ENCODE measurements around the gene RNF144A.

RNF144A gene

DNA sequence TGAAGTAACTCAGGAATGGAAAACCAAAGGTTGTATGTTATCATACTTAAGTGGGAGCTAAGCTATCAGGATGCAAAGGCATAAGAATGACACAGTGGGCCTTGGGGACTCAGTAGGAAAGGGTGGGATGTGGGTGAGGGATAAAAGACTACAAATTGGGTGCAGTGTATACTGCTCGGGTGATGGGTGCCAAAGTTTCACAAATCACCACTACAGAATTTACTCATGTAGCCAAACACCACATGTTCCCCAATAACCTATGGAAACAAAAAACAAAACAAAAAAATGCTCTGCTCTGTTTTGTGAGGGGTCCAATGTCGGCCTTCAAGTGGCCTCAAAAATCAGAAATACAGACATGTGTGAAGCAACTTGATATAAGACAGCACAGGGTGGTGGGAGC lies 8.9 kb upstream of the RNF144A start:
- H3K9me3 ChIP-seq (ENCODE audit: insufficient read depth, low read length) = no peaks in the 10 kb centered on the region
- no peak overlapping the region for H3K4me3 ChIP-seq (ENCODE audit: insufficient read length, low read depth)
- no peak for TF ChIP-seq ZNF274 (IDR thresholded peaks at IDR 0.05; ENCODE audit: low read depth, low read length)
- TF ChIP-seq YY1 (IDR thresholded peaks at IDR 0.05; ENCODE audit: insufficient read depth, insufficient read length) = no peak
- TF ChIP-seq SUZ12 (IDR thresholded peaks at IDR 0.05; ENCODE audit: extremely low read depth, insufficient read depth, insufficient read length) = no peak
- no peaks in the 10 kb centered on the region for H3K36me3 ChIP-seq (ENCODE audit: insufficient read depth, insufficient read length, low read length)
- no peaks in the 10 kb centered on the region for H3K27me3 ChIP-seq (ENCODE audit: insufficient read depth, insufficient read length)
- DNase-seq (ENCODE audit: low read depth, low spot score) = no peak
- no peaks in the 10 kb centered on the region for H3K4me1 ChIP-seq (ENCODE audit: insufficient read depth, insufficient read length)
- no peak overlapping the region for H3K9ac ChIP-seq (ENCODE audit: insufficient read length, low read depth)

DNA sequence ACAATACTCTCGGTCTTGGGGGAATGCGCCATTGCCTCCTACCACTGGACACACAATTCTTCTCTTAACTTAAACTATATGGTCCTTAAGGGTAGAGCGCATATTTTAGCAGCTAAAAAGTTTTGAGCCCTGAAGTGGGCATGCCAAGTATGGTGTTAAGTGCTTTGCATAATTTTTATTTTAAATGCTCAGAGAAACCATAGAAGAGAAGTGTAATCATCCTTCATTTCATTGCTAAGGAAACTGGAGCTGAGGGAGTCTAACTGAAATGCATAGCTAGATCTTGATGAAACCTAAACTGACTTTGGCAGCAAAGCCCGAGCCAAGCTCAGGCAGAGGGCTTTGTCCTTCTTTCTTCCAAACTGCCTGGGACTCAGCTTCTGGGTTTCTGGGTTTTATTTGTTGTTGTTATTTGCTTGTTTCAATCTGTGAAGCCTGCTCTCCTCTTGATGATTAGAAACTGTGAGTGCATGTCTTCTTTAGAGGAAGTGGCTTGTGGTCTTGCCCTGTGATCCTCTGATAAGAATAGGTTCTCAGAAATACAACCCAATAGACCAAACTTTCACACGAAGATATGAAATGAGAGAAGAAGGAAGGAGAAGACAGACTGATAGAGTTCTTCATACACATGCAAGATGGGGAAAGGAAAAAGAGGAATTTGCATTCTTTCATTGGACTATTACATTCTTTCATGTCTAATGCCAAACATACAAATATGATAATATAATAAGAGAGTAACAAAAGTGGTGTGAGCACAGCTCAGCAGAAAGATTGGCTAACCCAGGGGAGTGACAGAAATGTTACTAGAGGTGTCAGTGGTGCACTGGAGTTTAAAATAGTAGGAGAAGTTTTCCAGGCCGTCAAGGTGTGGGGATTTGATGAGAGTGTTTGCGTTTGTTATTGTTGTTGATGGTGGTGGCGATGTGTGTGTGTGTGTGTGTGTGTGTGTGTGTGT lies 7.5 kb upstream of the RNF144A start:
- TF ChIP-seq YY1 (IDR thresholded peaks at IDR 0.05; ENCODE audit: insufficient read depth, insufficient read length) = no peak
- H3K9ac ChIP-seq (ENCODE audit: insufficient read length, low read depth) = no peak overlapping the region

DNA sequence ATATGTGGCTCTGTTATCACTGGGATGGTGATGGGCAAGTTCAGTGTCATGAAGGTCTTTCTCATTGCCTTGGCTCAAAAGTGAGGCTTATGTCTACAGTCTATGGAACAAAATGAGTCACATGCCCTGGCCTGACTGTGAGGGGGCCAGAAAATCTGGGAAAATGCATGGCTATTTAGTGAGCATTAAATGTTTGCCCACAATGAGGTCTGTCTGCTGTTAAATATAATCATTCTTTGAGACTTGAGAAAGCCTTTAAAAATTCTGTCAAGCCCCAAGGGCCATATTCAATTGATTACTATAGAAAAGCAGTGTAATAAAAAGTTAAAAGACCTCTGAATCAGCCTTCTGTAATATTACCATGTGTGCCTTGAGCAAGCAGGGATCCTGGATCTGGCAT lies 5.5 kb upstream of the RNF144A start:
- H3K9me3 ChIP-seq (ENCODE audit: insufficient read depth, low read length) = no peaks in the 10 kb centered on the region
- H3K36me3 ChIP-seq (ENCODE audit: insufficient read depth, insufficient read length, low read length) = no peaks in the 10 kb centered on the region
- TF ChIP-seq SUZ12 (IDR thresholded peaks at IDR 0.05; ENCODE audit: extremely low read depth, insufficient read depth, insufficient read length) (no peak), YY1 (IDR thresholded peaks at IDR 0.05; ENCODE audit: insufficient read depth, insufficient read length) (no peak), ZNF274 (IDR thresholded peaks at IDR 0.05; ENCODE audit: low read depth, low read length) (no peak)
- no peaks in the 10 kb centered on the region for H3K27me3 ChIP-seq (ENCODE audit: insufficient read depth, insufficient read length)
- H3K9ac ChIP-seq (ENCODE audit: insufficient read length, low read depth) = no peak overlapping the region
- no peak overlapping the region for H3K4me3 ChIP-seq (ENCODE audit: insufficient read length, low read depth)
- DNase-seq (ENCODE audit: low read depth, low spot score) = no peak
- peaks cover 3% of the 10 kb centered on the region for H3K4me1 ChIP-seq (ENCODE audit: insufficient read depth, insufficient read length)

More for the DNA sequence above, 7.5 kb upstream of the RNF144A start:
- no peaks in the 10 kb centered on the region for H3K4me1 ChIP-seq (ENCODE audit: insufficient read depth, insufficient read length)
- H3K9me3 ChIP-seq (ENCODE audit: insufficient read depth, low read length) = no peaks in the 10 kb centered on the region
- H3K36me3 ChIP-seq (ENCODE audit: insufficient read depth, insufficient read length, low read length) = no peaks in the 10 kb centered on the region
- H3K27me3 ChIP-seq (ENCODE audit: insufficient read depth, insufficient read length) = no peaks in the 10 kb centered on the region
- DNase-seq (ENCODE audit: low read depth, low spot score) = no peak
- H3K4me3 ChIP-seq (ENCODE audit: insufficient read length, low read depth) = no peak overlapping the region

DNA sequence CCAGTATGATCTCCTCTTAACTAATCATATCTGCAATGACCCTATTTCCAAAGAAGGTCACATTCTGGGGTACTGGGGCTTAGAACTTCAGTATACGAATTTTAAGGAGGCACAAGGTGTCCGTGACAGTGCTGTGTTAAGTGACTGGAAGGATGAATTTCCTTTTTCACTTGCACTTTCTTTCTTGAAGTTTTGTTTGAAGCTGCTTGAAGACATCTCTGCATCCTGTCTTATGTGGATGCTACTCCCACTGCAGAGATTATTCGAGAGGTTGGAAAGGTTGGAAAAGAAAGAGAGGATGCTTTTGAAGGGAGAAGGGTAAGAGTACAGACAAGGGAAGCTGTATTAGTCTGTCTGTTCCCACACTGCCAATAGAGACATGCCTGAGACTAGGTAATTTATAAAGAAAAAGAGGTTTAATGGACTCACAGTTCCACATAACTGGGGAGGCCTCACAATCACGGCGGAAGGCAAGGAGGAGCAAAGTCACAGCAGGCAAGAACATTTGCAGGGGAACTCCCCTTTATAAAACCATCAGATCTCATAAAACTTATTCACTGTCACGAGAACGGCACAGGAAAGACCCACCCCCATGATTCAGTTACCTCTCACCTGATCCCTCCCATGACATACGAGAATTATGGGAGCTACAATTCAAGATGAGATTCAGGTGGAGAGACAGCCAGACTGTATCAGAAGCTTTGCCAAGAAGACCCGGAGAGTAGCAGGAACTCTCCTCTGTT lies 3.6 kb upstream of the RNF144A start:
- Histone ChIP-seq H3K4me3 (ENCODE audit: insufficient read length, low read depth) (no peak overlapping the region), H3K9me3 (ENCODE audit: insufficient read depth, low read length) (no peaks in the 10 kb centered on the region), H3K9ac (ENCODE audit: insufficient read length, low read depth) (no peak overlapping the region), H3K36me3 (ENCODE audit: insufficient read depth, insufficient read length, low read length) (no peaks in the 10 kb centered on the region), H3K4me1 (ENCODE audit: insufficient read depth, insufficient read length) (peaks cover 6% of the 10 kb centered on the region), H3K27me3 (ENCODE audit: insufficient read depth, insufficient read length) (no peaks in the 10 kb centered on the region)
- DNase-seq (ENCODE audit: low read depth, low spot score) = no peak
- TF ChIP-seq ZNF274 (IDR thresholded peaks at IDR 0.05; ENCODE audit: low read depth, low read length) = no peak
- TF ChIP-seq YY1 (IDR thresholded peaks at IDR 0.05; ENCODE audit: insufficient read depth, insufficient read length) = no peak
- no peak for TF ChIP-seq SUZ12 (IDR thresholded peaks at IDR 0.05; ENCODE audit: extremely low read depth, insufficient read depth, insufficient read length)

DNA sequence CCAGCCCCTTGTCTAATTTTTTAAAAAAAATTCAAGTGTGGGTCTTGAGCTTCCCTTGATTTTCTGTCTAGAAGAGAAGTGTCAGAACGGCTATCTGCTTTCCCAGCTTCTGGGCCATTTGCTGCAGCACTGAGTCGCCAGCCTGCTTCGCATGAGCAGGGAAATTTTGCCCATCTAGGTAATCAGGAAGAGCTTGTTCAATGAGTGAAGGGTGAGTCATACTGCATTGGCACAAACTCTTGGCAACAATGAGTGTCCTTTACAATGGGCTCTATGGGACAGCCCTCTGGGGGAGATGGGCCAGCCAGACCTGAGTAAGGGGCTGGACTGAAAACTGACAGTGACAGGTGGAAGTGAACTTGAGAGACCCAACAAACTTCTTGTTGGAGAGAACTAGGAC lies 2.4 kb upstream of the RNF144A start:
- H3K9me3 ChIP-seq (ENCODE audit: insufficient read depth, low read length) = no peaks in the 10 kb centered on the region
- DNase-seq (ENCODE audit: low read depth, low spot score) = no peak
- H3K4me1 ChIP-seq (ENCODE audit: insufficient read depth, insufficient read length) = peaks cover 9% of the 10 kb centered on the region
- no peaks in the 10 kb centered on the region for H3K27me3 ChIP-seq (ENCODE audit: insufficient read depth, insufficient read length)
- H3K9ac ChIP-seq (ENCODE audit: insufficient read length, low read depth) = no peak overlapping the region
- TF ChIP-seq SUZ12 (IDR thresholded peaks at IDR 0.05; ENCODE audit: extremely low read depth, insufficient read depth, insufficient read length) = no peak
- no peak for TF ChIP-seq ZNF274 (IDR thresholded peaks at IDR 0.05; ENCODE audit: low read depth, low read length)
- no peak for TF ChIP-seq YY1 (IDR thresholded peaks at IDR 0.05; ENCODE audit: insufficient read depth, insufficient read length)
- H3K36me3 ChIP-seq (ENCODE audit: insufficient read depth, insufficient read length, low read length) = peaks cover 4% of the 10 kb centered on the region
- no peak overlapping the region for H3K4me3 ChIP-seq (ENCODE audit: insufficient read length, low read depth)

DNA sequence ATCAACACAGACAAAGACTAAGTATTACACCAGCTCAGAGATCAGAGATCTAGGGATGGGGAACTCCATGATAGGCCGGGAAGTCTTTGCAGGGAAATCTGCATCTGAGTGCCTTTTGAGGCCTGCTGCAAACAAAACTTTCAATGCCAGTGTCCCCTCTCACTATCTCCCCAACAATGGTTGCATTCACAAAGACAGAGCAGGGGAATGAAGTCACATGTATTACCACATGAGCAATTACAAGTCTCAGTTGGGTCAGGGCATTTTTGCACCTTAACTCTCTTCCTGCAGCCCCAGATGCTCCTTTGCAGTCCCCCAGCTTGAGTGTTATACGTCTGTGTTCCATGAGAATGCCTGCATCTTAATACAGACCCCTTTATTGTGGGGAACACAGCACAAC lies 1.8 kb upstream of the RNF144A start:
- Histone ChIP-seq H3K4me3 (ENCODE audit: insufficient read length, low read depth) (no peak overlapping the region), H3K4me1 (ENCODE audit: insufficient read depth, insufficient read length) (peaks cover 9% of the 10 kb centered on the region), H3K36me3 (ENCODE audit: insufficient read depth, insufficient read length, low read length) (peaks cover 4% of the 10 kb centered on the region), H3K27me3 (ENCODE audit: insufficient read depth, insufficient read length) (no peaks in the 10 kb centered on the region), H3K9ac (ENCODE audit: insufficient read length, low read depth) (no peak overlapping the region), H3K9me3 (ENCODE audit: insufficient read depth, low read length) (no peaks in the 10 kb centered on the region)
- TF ChIP-seq YY1 (IDR thresholded peaks at IDR 0.05; ENCODE audit: insufficient read depth, insufficient read length) (no peak), ZNF274 (IDR thresholded peaks at IDR 0.05; ENCODE audit: low read depth, low read length) (no peak), SUZ12 (IDR thresholded peaks at IDR 0.05; ENCODE audit: extremely low read depth, insufficient read depth, insufficient read length) (no peak)
- DNase-seq (ENCODE audit: low read depth, low spot score) = peak; percentile 43

DNA sequence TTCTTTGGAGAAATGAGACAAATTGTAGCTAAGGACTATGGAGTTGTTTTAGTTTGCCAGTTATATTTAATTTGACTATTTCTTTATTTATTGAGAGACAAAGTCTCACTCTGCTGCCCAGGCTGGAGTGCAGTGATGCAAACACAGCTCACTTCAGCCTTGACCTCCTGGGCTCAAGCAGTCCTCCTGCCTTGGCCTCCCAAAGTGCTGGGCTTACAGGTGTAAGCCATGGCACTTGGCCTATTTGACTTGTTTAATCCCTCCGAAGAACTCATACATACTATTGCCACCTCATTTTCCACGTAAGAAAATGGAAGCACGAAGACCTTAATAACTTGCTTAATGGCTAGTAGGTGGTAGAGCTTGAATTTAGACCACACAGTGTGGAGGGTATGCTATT lies 988 bp upstream of the RNF144A start:
- no peak for DNase-seq (ENCODE audit: low read depth, low spot score)
- no peak overlapping the region for H3K4me3 ChIP-seq (ENCODE audit: insufficient read length, low read depth)
- no peaks in the 10 kb centered on the region for H3K27me3 ChIP-seq (ENCODE audit: insufficient read depth, insufficient read length)
- H3K9me3 ChIP-seq (ENCODE audit: insufficient read depth, low read length) = no peaks in the 10 kb centered on the region
- H3K9ac ChIP-seq (ENCODE audit: insufficient read length, low read depth) = no peak overlapping the region
- TF ChIP-seq ZNF274 (IDR thresholded peaks at IDR 0.05; ENCODE audit: low read depth, low read length) = no peak
- TF ChIP-seq SUZ12 (IDR thresholded peaks at IDR 0.05; ENCODE audit: extremely low read depth, insufficient read depth, insufficient read length) = no peak
- H3K4me1 ChIP-seq (ENCODE audit: insufficient read depth, insufficient read length) = peaks cover 9% of the 10 kb centered on the region
- peaks cover 4% of the 10 kb centered on the region for H3K36me3 ChIP-seq (ENCODE audit: insufficient read depth, insufficient read length, low read length)

Measured in NT2/D1 (cell line).